HCT116 (cell line): ENCODE results near the gene UFD1.

ENCODE experiments used
- ATF3 ChIP-seq: IDR thresholded peaks from 2 replicates; pipeline ENCODE4 v1.6.1; 2012
- ZNF274 ChIP-seq: fragments of 200-500 bp; sonication (Bioruptor generic); IDR thresholded peaks from 2 replicates; pipeline ENCODE4 v1.6.1; 2014; ENCODE audit warnings: mild to moderate bottlenecking, low read depth, low read length, inconsistent platforms
- TF ChIP-seq, protein P1 (sequence below), 3 experiments: fragments of 200-600 bp in 1 of 3; sonication (generic) in 1 of 3; IDR thresholded peaks in 2 of 3; conservative IDR thresholded peaks in 1 of 3; 2 replicates each; pipeline ENCODE4 v1.5.1; 2012 to 2017; ENCODE audit warnings: low read depth in 2 of 3, low read length in 2 of 3, antibody characterized with exemption in 1 of 3, borderline replicate concordance in 1 of 3, control low read depth in 1 of 3, mild to moderate bottlenecking in 1 of 3, mixed read lengths in 1 of 3, mixed run types in 1 of 3, moderate library complexity in 1 of 3; ENCODE audit not compliant: insufficient read depth in 1 of 3

GRCh38 chr22:19499880-19500242 is 20.9 kb upstream of the UFD1 start:
- TF ChIP-seq ZNF274 (no peak), ATF3 (no peak)
- TF ChIP-seq, protein P1, sequence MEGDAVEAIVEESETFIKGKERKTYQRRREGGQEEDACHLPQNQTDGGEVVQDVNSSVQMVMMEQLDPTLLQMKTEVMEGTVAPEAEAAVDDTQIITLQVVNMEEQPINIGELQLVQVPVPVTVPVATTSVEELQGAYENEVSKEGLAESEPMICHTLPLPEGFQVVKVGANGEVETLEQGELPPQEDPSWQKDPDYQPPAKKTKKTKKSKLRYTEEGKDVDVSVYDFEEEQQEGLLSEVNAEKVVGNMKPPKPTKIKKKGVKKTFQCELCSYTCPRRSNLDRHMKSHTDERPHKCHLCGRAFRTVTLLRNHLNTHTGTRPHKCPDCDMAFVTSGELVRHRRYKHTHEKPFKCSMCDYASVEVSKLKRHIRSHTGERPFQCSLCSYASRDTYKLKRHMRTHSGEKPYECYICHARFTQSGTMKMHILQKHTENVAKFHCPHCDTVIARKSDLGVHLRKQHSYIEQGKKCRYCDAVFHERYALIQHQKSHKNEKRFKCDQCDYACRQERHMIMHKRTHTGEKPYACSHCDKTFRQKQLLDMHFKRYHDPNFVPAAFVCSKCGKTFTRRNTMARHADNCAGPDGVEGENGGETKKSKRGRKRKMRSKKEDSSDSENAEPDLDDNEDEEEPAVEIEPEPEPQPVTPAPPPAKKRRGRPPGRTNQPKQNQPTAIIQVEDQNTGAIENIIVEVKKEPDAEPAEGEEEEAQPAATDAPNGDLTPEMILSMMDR (IDR thresholded peaks at IDR 0.05 in 2 of 3, conservative IDR thresholded peaks at IDR 0.05 in 1 of 3; ENCODE audit: borderline replicate concordance in 1 of 3, insufficient read depth in 1 of 3, low read depth in 2 of 3, low read length in 2 of 3), result no peak
